AG04449 (cell line): ENCODE measurements around the gene C7orf57.

ENCODE experiments used
- CTCF ChIA-PET: fragments of 350-600 bp; formaldehyde crosslinking; extraction: SDS; loops from one replicate; lab custom pipeline; 2021; ENCODE audit warnings: antibody characterized with exemption; lab: Yijun Ruan, JAX
- POLR2A ChIA-PET: fragments of 400-600, 350-600 bp; formaldehyde crosslinking; extraction: SDS; loops from one replicate; lab custom pipeline; 2020; ENCODE audit warnings: antibody characterized with exemption, inconsistent platforms; lab: Yijun Ruan, JAX
- DNase-seq: peaks from one replicate; pipeline ENCODE4 v3.0.0-alpha.2; 2010; ENCODE audit warnings: low read depth, low spot score
- H3K4me3 ChIP-seq: 2 replicates; pipeline ENCODE4 v1.5.1; 2011; ENCODE audit warnings: low read depth, mild to moderate bottlenecking, control low read depth, low read length
- CTCF ChIP-seq: IDR thresholded peaks from one replicate; pipeline ENCODE4 v1.5.1; 2011; ENCODE audit warnings: mild to moderate bottlenecking, moderate library complexity, low read length, control low read depth, inconsistent platforms; ENCODE audit not compliant: insufficient read depth; ENCODE audit errors: missing control alignments

C7orf57 gene

GRCh38 chr7:48109848-48110663 lies 74.7 kb downstream of the C7orf57 start:
- ChIA-PET CTCF (interaction anchor here (0.6 to 15.8 kb wide), 55 partner anchors 10 to 613 kb away, joined by 3 to 320 read pairs (median 6); partner anchors contain the start of genes PKD1L1 and UPP1), POLR2A (interaction anchor here (1.8 kb wide), 1 partner anchor 118 kb away, joined by 4 read pairs; no protein-coding TSS in a partner anchor)
- no peak overlapping the region for H3K4me3 ChIP-seq
- peak; percentile 91 for TF ChIP-seq CTCF
- no peak for DNase-seq

GRCh38 chr7:48110868-48111267 lies 75.5 kb downstream of the C7orf57 start:
- ChIA-PET CTCF (interaction anchor here (0.6 to 15.8 kb wide), 52 partner anchors 9 to 614 kb away, joined by 3 to 320 read pairs (median 6); partner anchors contain the start of genes PKD1L1 and UPP1), POLR2A (no interaction called here)
- TF ChIP-seq CTCF: no peak
- no peak for DNase-seq
- H3K4me3 ChIP-seq: no peak overlapping the region
